Left colon (tissue), 2 donors: ENCODE measurements around the gene SCAP. TPM values are rescaled to one million over a fixed set of nuclear protein-coding genes. Genes with fewer than 3 reads are reported as not detected.

Experiments
- total RNA-seq, 2 donors: library from RNA; stranded (reverse); fragmentation: NEBNext Ultra II Directional; extraction: Animal tissue kit (Norgen Biotek cat#: 25700); gene quantifications; one replicate each; pipeline ENCODE4 v1.2.1, GENCODE V29; 2021
- donor health status: DM: no; HTN: no; CAD: no.
- donor health status: DM: yes; HTN: yes; CAD: no.

The SCAP gene
- total RNA-seq, 2 donors from 2014 or later, result 118 to 123 TPM

Other genes with a start within 250 kb of the SCAP start
- 1 to 10 TPM; 5.8 to 6.1 TPM for gene KIF9, start 193.1 kb downstream of the SCAP start, total RNA-seq
- gene KLHL18, start 193.0 kb downstream of the SCAP start, total RNA-seq, result 10 to 100 TPM; 17.7 to 26.9 TPM
- gene PTPN23, start 94.9 kb downstream of the SCAP start, total RNA-seq, result 10 to 100 TPM; 35.9 to 43.4 TPM
- 10 to 100 TPM; 21.7 to 22.4 TPM for gene ELP6, start 37.8 kb upstream of the SCAP start, total RNA-seq
- under 1 TPM; 0.46 to 0.47 TPM for gene CSPG5, start 102.9 kb upstream of the SCAP start, total RNA-seq